A549 treated with GW870086 at 1 μM for 4 hours (cell line): ENCODE measurements around the gene FEV. TPM values are rescaled to one million over a fixed set of nuclear protein-coding genes. Genes with fewer than 3 reads are reported as not detected.

ENCODE experiments used
- total RNA-seq: library from RNA; stranded (reverse); fragments of 200-300 nt; extraction: Qiagen RNA extraction; gene quantifications from 5 replicates; pipeline ENCODE4 v1.2.3, GENCODE V29; 2022; ENCODE audit warnings: low read depth

FEV gene
- total RNA-seq, result not detected in 5 replicates

GRCh38 chr2:218985021-218985324, at the start of gene FEV:
FEV (minus strand) TSS chr2:218985184; CDS start chr2:218985075, 109 bp downstream.

GRCh38 chr2:218993345-218994315, 8.6 kb upstream of the FEV start, which contains the start of gene CRYBA2:
CRYBA2 (minus strand) TSS chr2:218993422; CDS start chr2:218993176, 246 bp downstream.

DNA sequence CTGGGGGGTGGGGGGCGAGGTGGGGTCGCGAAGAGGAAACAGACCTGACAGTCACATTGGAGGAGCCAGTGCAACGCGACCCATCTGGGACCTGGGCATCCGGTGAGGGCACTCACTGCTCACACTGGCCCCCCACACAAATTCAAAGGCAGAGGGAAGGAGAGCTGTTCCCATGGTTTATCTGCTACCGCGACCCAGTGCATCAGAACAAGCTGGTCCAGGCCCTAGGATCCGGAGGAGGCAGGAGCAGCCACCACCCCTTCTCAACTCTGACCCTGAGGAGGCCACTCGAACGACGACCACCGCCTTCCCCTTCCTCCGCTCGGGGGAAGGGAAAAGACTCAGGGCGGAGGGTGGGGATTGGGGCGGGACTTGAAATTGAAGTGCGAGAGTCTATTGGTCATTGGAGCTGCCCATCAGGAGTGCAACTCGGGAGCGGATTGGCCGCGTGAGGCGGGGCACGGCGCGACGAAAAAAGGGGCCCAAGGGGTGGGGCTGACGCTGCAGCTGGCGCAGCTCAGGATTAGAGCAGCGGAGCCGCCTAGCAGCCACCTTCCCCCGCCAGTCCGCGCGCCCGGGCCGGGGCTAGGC, 25.7 kb downstream of the FEV start, which contains the start of gene CDK5R2:
TSS of gene CDK5R2 (plus strand) at position 526 of the 591 bp plus-strand sequence. CDS start 155 bp downstream, outside the sequence.

Other genes starting within 250 kb of the FEV start
- gene CYP27A1, start 203.0 kb downstream of the FEV start, total RNA-seq, result 0.11 to 0.32 TPM (median 0.15 TPM) in 5 replicates
- gene PRKAG3, start 153.4 kb downstream of the FEV start, total RNA-seq, result not detected in 5 replicates
- 0.14 to 0.36 TPM (median 0.26 TPM) in 5 replicates for gene WNT6, start 125.4 kb downstream of the FEV start, total RNA-seq
- 0.07 to 0.23 TPM in 2 of 5 replicates, not detected in the others for gene WNT10A, start 104.3 kb downstream of the FEV start, total RNA-seq
- 3.2 to 6.1 TPM (median 5.3 TPM) in 5 replicates for gene CDK5R2, start 25.5 kb downstream of the FEV start, total RNA-seq
- not detected in 5 replicates for gene CRYBA2, start 8.2 kb upstream of the FEV start, total RNA-seq
- gene CFAP65, start 56.3 kb upstream of the FEV start, total RNA-seq, result 0.14 to 0.21 TPM (median 0.18 TPM) in 4 of 5 replicates, not detected in the other
- gene IHH, start 75.7 kb upstream of the FEV start, total RNA-seq, result 0.13 to 0.45 TPM (median 0.31 TPM) in 5 replicates
- gene NHEJ1, start 175.6 kb upstream of the FEV start, total RNA-seq, result 14.9 to 20.3 TPM (median 16.4 TPM) in 5 replicates
- gene SLC23A3, start 184.8 kb upstream of the FEV start, total RNA-seq, result 0.39 to 1.6 TPM (median 0.51 TPM) in 5 replicates
- 37.6 to 45.1 TPM (median 44.4 TPM) in 5 replicates for gene CNPPD1, start 191.7 kb upstream of the FEV start, total RNA-seq
- 55.8 to 83.6 TPM (median 80.0 TPM) in 5 replicates for gene RETREG2, start 193.1 kb upstream of the FEV start, total RNA-seq
- gene ZFAND2B, start 221.6 kb upstream of the FEV start, total RNA-seq, result 16.4 to 22.1 TPM (median 21.8 TPM) in 5 replicates
- gene ABCB6, start 233.8 kb upstream of the FEV start, total RNA-seq, result 19.6 to 34.4 TPM (median 31.2 TPM) in 5 replicates
- 38.5 to 47.2 TPM (median 43.3 TPM) in 5 replicates for gene ATG9A, start 244.5 kb upstream of the FEV start, total RNA-seq
- 12.4 to 16.6 TPM (median 16.2 TPM) in 5 replicates for gene ANKZF1, start 244.6 kb upstream of the FEV start, total RNA-seq